ENCODE data around the gene PAPOLA.

The PAPOLA gene

DNA sequence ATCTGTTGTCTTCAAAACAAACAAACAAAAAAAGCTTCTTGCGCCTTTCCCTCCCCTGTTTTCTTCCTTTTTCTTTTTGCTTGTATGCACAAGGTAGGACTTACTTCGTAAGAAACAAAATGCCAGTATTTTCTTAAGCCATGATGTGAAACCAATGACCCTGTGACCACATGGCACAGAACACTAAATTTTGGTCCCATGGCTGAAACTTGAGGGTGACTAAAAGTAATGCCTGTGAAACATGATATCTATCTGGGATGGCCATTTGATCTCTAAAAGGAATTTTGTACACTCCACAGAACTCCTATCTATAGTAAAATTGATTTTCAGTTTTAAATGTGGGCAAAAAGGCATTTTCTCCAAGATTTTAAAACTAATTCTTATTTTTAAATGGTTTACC lies 63.6 kb downstream of the PAPOLA start:
- no peak for DNase-seq (ENCODE audit: low spot score)

GRCh38 chr14:96567289-96567899 lies 65.2 kb downstream of the PAPOLA start:
- DNase-seq (ENCODE audit: low spot score) = no peak

DNA sequence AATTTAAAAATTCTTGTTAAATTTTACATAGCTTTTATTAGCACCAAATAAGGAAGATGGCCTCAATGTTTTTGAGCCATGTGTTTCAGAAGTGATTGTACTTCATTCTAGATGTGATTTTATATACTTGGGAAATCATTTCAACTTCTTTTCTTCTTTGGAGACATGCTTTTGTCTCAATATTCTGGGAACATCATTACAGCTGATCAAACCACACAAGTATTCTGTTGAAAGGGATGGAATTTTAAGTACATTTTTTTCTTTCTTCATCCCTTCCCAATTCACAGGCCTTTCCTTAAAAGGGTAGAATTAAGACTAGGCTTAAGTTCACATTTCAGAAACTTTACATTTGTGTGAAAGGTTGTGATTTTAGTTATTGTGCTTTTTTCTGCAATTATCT lies 66.4 kb downstream of the PAPOLA start:
- DNase-seq (ENCODE audit: low spot score) = no peak

- DNase-seq (ENCODE audit: low spot score) = no peak
Measured at GRCh38 chr14:96571311-96571710, 69.1 kb downstream of the PAPOLA start.

GRCh38 chr14:96573473-96574100 lies 71.4 kb downstream of the PAPOLA start:
- no peak for DNase-seq (ENCODE audit: low spot score)

DNA sequence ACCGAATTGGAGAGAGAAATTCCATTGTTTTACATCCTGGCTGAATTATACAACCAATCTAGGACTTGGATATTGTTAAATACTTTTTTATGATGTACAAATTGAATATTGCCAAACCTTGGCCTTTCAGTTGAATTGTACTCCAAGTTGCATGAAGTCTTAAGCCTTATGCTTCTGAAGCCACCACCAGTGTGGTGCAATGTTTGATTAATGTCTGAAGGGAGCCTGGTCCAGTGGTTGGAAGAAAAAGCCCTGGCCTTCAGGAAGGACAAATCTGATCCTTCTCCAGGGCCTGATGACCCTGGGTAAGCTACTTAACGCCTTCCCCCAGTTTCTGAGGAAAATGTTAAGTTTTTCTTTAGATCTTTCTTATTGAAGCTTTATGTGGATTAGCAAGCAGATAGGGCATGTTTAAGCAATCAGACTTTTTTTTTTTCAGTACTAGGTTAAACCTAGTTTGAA lies 72.0 kb downstream of the PAPOLA start:
- no peak for DNase-seq (ENCODE audit: low spot score)

- no peak for DNase-seq (ENCODE audit: low spot score)
Measured at GRCh38 chr14:96574633-96575632, 72.8 kb downstream of the PAPOLA start.

DNA sequence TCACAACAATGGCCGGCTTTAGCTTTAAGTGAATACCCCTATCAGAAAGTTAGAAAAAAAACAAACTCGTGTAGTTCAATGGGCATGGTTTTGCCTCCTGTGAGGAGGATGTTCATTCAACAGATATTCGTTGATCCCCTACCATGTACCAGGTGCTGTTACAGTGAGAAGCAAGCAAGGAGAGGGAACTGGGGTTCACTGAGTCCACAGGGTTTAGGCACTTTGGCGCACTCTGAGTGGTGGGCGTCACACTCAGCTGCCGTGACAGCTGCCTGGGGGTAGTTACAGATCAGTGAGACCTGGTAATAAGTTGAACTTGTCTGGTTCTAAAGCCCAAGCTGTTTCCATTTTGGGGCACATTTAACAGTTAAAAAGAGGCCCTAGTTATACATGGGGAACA lies 74.2 kb downstream of the PAPOLA start:
- no peak for DNase-seq (ENCODE audit: low spot score)

- no peak for DNase-seq (ENCODE audit: low spot score)
Measured at GRCh38 chr14:96576937-96577336, 74.8 kb downstream of the PAPOLA start.

DNA sequence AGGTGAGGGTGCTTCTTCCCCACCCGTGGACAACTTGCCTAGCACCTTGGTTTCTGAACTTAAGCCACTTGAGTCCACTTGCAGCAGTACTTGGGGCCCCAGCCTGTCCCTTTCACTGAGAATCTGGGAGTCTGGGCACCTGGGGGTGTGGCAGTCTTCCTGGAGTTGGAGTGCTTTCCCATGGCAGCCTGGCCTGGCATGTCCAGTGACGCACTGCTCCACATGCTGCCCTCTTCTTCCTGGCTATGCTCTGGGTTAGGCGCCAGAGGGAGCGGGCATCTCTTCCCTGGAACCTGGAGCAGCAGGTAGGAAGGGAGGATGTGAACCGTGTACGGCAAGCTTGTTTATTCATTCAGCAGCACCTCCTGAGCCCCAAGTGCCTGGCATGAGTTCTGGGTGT lies 76.4 kb downstream of the PAPOLA start:
- no peak for DNase-seq (ENCODE audit: low spot score)

DNA sequence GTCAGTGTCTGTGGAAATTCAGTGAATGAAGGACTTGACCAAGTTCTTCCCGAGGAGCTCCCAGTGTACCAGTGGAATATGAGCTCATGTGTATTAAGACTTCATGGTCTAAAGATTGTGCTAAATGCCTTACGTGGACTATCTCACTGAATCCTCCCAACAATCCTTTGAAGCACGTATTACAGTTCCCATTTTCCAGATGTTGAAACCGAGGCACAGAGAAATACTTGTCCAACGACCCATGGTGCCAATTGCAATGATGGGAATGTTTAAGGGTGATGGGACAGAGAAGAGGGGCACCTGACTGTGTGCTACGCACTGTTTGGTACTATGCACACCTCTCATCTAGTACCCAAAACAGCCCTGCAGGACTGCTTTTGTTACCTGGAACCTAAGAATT lies 77.2 kb downstream of the PAPOLA start:
- no peak for DNase-seq (ENCODE audit: low spot score)

- DNase-seq (ENCODE audit: low spot score) = no peak
Measured at GRCh38 chr14:96579855-96580254, 77.7 kb downstream of the PAPOLA start.

GRCh38 chr14:96580566-96580965 lies 78.4 kb downstream of the PAPOLA start:
- no peak for DNase-seq (ENCODE audit: low spot score)

DNA sequence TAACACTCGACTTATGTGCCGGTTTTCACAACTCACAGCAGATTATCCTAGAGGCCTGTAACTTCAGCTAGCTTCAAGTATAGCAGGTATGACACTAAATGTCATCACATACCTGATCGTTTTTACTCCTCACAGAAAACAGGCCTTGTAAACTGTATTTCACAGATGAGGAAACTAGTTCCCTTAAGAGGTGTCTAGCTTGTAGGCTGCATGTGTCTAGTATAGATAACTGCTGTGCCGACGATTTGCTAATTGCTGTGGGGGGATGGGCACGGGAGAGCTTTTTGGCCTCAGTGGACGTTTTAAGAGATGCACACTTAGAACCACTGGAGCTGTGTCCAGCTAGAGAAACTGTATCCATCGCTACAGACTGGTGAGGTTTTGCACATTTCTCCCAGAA lies 78.8 kb downstream of the PAPOLA start:
- DNase-seq (ENCODE audit: low spot score) = no peak

DNA sequence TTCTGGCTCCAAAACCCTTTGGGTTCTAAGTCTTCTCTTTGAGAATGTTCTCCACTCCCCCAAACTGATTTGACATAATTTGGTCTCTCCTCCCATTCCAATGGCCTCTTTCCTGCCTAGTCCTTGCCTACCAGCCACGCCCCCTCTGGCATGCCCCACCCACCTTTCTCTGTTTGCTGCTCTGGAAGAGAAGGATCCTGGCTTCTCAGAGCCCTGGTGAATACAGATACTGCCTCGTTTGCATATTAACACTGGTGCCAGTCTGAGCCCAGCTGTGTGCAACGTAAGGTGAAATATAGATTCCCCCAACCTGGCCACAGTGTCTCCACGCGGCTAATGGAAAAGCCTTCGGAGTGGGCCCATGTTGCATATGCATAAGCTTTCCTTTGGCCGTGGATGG lies 79.7 kb downstream of the PAPOLA start:
- DNase-seq (ENCODE audit: low spot score) = no peak

DNA sequence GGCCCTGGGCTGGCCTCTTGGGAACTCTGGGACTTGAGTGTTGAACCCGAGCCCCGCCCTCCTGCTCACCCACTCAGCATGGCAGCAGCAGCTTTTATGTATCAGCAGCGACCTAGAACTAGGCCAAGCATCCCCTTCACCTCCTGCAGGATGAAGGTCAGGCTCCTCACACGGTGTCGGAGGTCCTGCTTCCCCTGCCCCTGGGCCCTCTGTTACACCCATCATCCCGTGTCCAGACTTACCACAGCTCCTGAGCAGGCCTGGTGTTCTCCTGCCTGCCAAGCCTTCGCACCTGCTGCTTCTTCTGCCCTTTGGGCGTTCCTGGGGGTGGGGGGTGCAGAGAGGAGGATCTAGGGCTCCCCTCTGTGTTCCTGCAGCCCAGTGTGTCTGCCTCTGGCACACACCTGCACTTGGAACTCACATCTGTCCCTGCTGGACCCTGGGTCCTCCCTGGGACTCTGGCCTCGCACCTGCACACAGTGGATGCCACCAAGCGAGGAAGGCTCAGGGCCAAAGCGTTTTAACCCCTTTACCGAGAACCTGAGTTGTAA lies 80.3 kb downstream of the PAPOLA start:
- no peak for DNase-seq (ENCODE audit: low spot score)

GRCh38 chr14:96582995-96583394 lies 80.8 kb downstream of the PAPOLA start:
- no peak for DNase-seq (ENCODE audit: low spot score)

DNA sequence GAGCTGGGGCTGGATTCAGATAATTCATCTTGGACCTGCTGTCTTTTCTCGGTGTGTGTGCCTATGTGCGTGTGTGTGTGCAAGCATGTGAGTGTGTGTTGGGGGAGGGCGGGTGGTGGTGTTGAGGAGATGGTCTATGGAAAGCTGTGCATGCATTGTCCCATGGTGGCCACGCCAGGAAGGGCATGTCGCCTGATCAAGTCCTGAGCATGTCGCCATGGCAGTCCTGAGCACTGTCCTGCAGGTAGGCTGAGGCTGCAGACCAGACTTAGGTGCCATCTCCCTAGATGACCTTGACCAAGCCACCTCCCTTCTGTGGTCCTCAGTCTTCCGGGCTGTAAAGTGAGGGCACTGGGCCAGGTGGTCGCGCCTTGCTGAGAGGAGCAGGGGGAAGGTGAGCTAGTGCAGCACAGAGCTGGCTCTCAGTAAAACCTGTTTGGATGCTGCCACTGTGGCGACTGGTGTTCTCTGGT lies 81.4 kb downstream of the PAPOLA start:
- DNase-seq (ENCODE audit: low spot score) = no peak

GRCh38 chr14:96584199-96584906 lies 82.2 kb downstream of the PAPOLA start:
- DNase-seq (ENCODE audit: low spot score) = peak; percentile 90

DNA sequence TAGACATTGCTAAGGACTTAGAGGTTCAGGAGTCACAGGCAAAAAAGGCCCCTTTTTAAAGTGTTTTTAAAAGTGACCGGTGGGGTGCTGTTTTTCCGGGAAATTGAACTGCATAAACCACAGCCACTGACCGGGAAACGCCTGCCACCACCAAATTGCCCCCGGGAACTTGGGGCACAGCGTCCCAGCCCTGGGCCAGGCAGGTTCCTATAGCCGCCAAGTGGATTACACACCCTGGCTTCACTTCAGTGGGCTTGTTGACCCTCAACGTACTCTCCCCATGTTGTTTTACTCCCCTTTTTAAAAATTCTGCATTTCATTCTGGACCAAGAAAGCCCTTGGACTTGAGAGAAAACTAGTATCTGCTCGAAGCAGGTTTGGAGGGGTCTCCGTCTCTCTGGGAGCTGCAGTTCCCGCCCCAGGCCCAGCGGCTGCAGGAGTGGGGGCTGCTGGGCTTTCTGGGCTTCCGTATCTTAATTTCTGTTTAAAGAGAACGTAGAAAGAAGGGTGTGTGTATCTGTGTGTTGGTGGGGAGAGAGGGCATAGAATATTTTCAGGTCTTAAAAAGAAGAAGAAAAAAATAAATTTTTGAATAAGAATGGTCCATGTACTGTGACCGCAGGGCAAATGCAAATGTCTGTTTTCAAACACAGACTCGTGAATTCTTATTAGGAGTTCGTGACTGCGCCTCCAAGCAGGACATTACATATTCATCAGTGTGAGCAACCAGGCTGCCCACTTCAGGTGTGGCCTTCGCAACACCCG lies 82.9 kb downstream of the PAPOLA start:
- DNase-seq (ENCODE audit: low spot score) = no peak

- DNase-seq (ENCODE audit: low spot score) = no peak
Measured at GRCh38 chr14:96585672-96586013, 83.5 kb downstream of the PAPOLA start.
